IMR-90 (cell line): ENCODE results near the gene EXOC6B. TPM values are rescaled to one million over a fixed set of nuclear protein-coding genes. Genes with fewer than 3 reads are reported as not detected.

Experiments
- ATAC-seq: fragments of 200-7000 bp; cut with Tn5 transposase; 2 replicates; pipeline ENCODE4 v1.9.1; 2020; ENCODE audit warnings: low read depth, mild to moderate bottlenecking, moderate library complexity
- BruUV-seq: library from RNA; stranded (reverse); fragments of 400-500 nt; replicated peaks from 2 replicates; lab custom pipeline; 2021; lab: Mats Ljungman, UMichigan
- CTCF ChIA-PET: fragments of 300-600 bp; formaldehyde crosslinking; extraction: SDS; loops from one replicate; lab custom pipeline; 2021; ENCODE audit warnings: antibody characterized with exemption; lab: Yijun Ruan, JAX
- POLR2A ChIA-PET: fragments of 300-600 bp; sonication (Branson Sonifier 250); formaldehyde crosslinking; loops from one replicate; lab custom pipeline; 2022; ENCODE audit warnings: antibody characterized with exemption; ENCODE audit not compliant: unreplicated experiment; lab: Charles Lee
- DNase-seq: peaks from one replicate; pipeline ENCODE4 v3.0.0; 2013
- H2AFZ ChIP-seq: replicated peaks from 2 replicates; pipeline ENCODE3; 2013; ENCODE audit warnings: low read length, mild to moderate bottlenecking; ENCODE audit not compliant: poor library complexity
- H2AK5ac ChIP-seq: 2 replicates; pipeline ENCODE4 v1.6.1; 2013; ENCODE audit warnings: low read depth, low read length, inconsistent platforms
- H2AK9ac ChIP-seq: replicated peaks from 2 replicates; pipeline ENCODE3; 2013; ENCODE audit warnings: mild to moderate bottlenecking, low read depth, low read length, moderate library complexity; ENCODE audit not compliant: poor library complexity
- H2BK120ac ChIP-seq: 2 replicates; pipeline ENCODE4 v1.6.1; 2013; ENCODE audit warnings: low read depth, low read length, inconsistent platforms
- H2BK15ac ChIP-seq: 3 replicates; pipeline ENCODE4 v1.6.1; 2013; ENCODE audit warnings: low read depth, low read length, inconsistent platforms
- H2BK20ac ChIP-seq: 2 replicates; pipeline ENCODE4 v1.6.1; 2013; ENCODE audit warnings: low read depth, mild to moderate bottlenecking, inconsistent platforms, low read length, moderate library complexity
- H2BK5ac ChIP-seq: 2 replicates; pipeline ENCODE4 v1.6.1; 2013; ENCODE audit warnings: mild to moderate bottlenecking, low read depth, low read length, inconsistent platforms; ENCODE audit not compliant: poor library complexity, severe bottlenecking
- H3K14ac ChIP-seq: replicated peaks from 2 replicates; pipeline ENCODE4 v1.6.1; 2013; ENCODE audit warnings: low read depth, low read length, inconsistent platforms
- H3K18ac ChIP-seq: 2 replicates; pipeline ENCODE4 v1.6.1; 2013; ENCODE audit warnings: low read depth, low read length, control low read depth
- H3K23ac ChIP-seq: 2 replicates; pipeline ENCODE4 v1.6.1; 2013; ENCODE audit warnings: low read depth, low read length, inconsistent platforms
- H3K27ac ChIP-seq: 2 replicates; pipeline ENCODE4 v1.5.1; 2013; ENCODE audit warnings: mild to moderate bottlenecking, control low read depth, low read length; ENCODE audit not compliant: insufficient read depth
- H3K27me3 ChIP-seq: 2 replicates; pipeline ENCODE4 v1.6.1; 2013; ENCODE audit warnings: low read length; ENCODE audit not compliant: control insufficient read depth, insufficient read depth
- H3K36me3 ChIP-seq: 2 replicates; pipeline ENCODE4 v1.6.1; 2013; ENCODE audit warnings: low read length, mixed read lengths; ENCODE audit not compliant: control insufficient read depth, insufficient read depth
- H3K4ac ChIP-seq: 2 replicates; pipeline ENCODE4 v1.6.1; 2013; ENCODE audit warnings: low read depth, low read length, inconsistent platforms
- H3K4me1 ChIP-seq: 2 replicates; pipeline ENCODE4 v1.6.1; 2013; ENCODE audit warnings: low read length, mixed read lengths; ENCODE audit not compliant: control insufficient read depth, insufficient read depth
- H3K4me2 ChIP-seq: 2 replicates; pipeline ENCODE4 v1.6.1; 2013; ENCODE audit warnings: low read depth, mild to moderate bottlenecking, control low read depth, low read length, moderate library complexity
- H3K4me3 ChIP-seq: 2 replicates; pipeline ENCODE4 v1.5.1; 2013; ENCODE audit warnings: low read depth, mild to moderate bottlenecking, control low read depth, low read length, moderate library complexity; ENCODE audit not compliant: insufficient read depth
- H3K56ac ChIP-seq: 2 replicates; pipeline ENCODE4 v1.6.1; 2013; ENCODE audit warnings: low read length, inconsistent platforms; ENCODE audit not compliant: insufficient read depth; ENCODE audit errors: extremely low read depth
- H3K79me1 ChIP-seq, 2 experiments: 2 replicates each; pipeline ENCODE4 v1.6.1; 2013; ENCODE audit warnings: low read length in 2 of 2, inconsistent platforms in 1 of 2, low read depth in 1 of 2
- H3K9ac ChIP-seq: 2 replicates; pipeline ENCODE4 v1.6.1; 2013; ENCODE audit warnings: low read depth, low read length, control low read depth
- H3K9me1 ChIP-seq: 2 replicates; pipeline ENCODE4 v1.6.1; 2013; ENCODE audit warnings: low read length, inconsistent platforms; ENCODE audit not compliant: insufficient read depth
- H3K9me3 ChIP-seq: 2 replicates; pipeline ENCODE4 v1.6.1; 2013; ENCODE audit warnings: low read length; ENCODE audit not compliant: control insufficient read depth, insufficient read depth
- H4K20me1 ChIP-seq: 2 replicates; pipeline ENCODE4 v1.6.1; 2013; ENCODE audit warnings: low read length, inconsistent platforms; ENCODE audit not compliant: insufficient read depth
- H4K5ac ChIP-seq: 2 replicates; pipeline ENCODE4 v1.6.1; 2013; ENCODE audit warnings: mild to moderate bottlenecking, low read depth, low read length, control low read depth
- H4K8ac ChIP-seq, 2 experiments: 2 replicates each; pipeline ENCODE4 v1.6.1; 2013; ENCODE audit warnings: low read depth in 2 of 2, low read length in 2 of 2, control low read depth in 1 of 2, inconsistent platforms in 1 of 2
- H4K91ac ChIP-seq: 2 replicates; pipeline ENCODE4 v1.6.1; 2013; ENCODE audit warnings: low read depth, low read length, inconsistent platforms; ENCODE audit not compliant: insufficient read depth
- BHLHE40 ChIP-seq: fragments of 150-350 bp; IDR thresholded peaks from 2 replicates; pipeline ENCODE4 v1.6.1; 2016; ENCODE audit warnings: mild to moderate bottlenecking, low read depth, low read length
- MAFK ChIP-seq: IDR thresholded peaks from 2 replicates; pipeline ENCODE4 v1.6.1; 2012; ENCODE audit warnings: low read depth, low read length, improper control_type of control experiment
- NFE2L2 ChIP-seq: fragments of 150-350 bp; IDR thresholded peaks from 2 replicates; pipeline ENCODE4 v1.6.1; 2016; ENCODE audit warnings: low read depth, mild to moderate bottlenecking, low read length
- POLR2A ChIP-seq: IDR thresholded peaks from 2 replicates; pipeline ENCODE4 v1.6.1; 2012; ENCODE audit warnings: mild to moderate bottlenecking, low read depth, low read length
- RAD21 ChIP-seq: IDR thresholded peaks from 2 replicates; pipeline ENCODE4 v1.6.1; 2012; ENCODE audit warnings: low read length, improper control_type of control experiment
- RCOR1 ChIP-seq: IDR thresholded peaks from 2 replicates; pipeline ENCODE4 v1.6.1; 2012; ENCODE audit warnings: mild to moderate bottlenecking, low read length, improper control_type of control experiment; ENCODE audit not compliant: insufficient replicate concordance
- WGBS, 2 experiments: methylation state at CpG; one replicate each; pipeline versions ENCODE4 v1.1.5 to v1.1.7; 2013; ENCODE audit warnings: missing lambda C conversion rate in 2 of 2; ENCODE audit not compliant: insufficient read length in 1 of 2; ENCODE audit errors: extremely low coverage in 2 of 2; 5-methylcytosine and 5-hydroxymethylcytosine counted together
- dilution Hi-C: fragments of 300-500 bp; cut with HindIII; formaldehyde crosslinking; loops from one replicate; pipeline ENCODE4 v1.14.3; 2018; ENCODE audit warnings: low sequenced_read_pairs; ENCODE audit not compliant: unreplicated experiment
- in situ Hi-C: fragments of 300-500 bp; cut with MboI; formaldehyde crosslinking; loops from 3 replicates; pipeline ENCODE4 v1.14.3; 2019; ENCODE audit warnings: low sequenced_read_pairs, inconsistent platforms, mixed read lengths
- intact Hi-C: fragments of 100-400 bp; cut with micrococcal nuclease; formaldehyde crosslinking; loops from 2 replicates; pipeline ENCODE4 v1.10.0; 2022
- polyA plus RNA-seq, 3 experiments: library from polyadenylated mRNA; depleted of rRNA; stranded (reverse); fragments of >200 nt; gene quantifications; 2 replicates each; pipeline ENCODE4 v1.2.3, GENCODE V29; 2012; ENCODE audit warnings: low replicate concordance in 1 of 3
- total RNA-seq: library from RNA; depleted of rRNA; stranded (reverse); fragments of >200 nt; gene quantifications from 2 replicates; pipeline ENCODE4 v1.2.3, GENCODE V29; 2012

The EXOC6B gene
- total and polyA plus RNA-seq, 2 of the 4 experiments (the other 2 are of a cell fraction) = 10.2 to 29.4 TPM

GRCh38 chr2:72191441-72191840 lies 634.4 kb downstream of the EXOC6B start:
- H3K23ac ChIP-seq = no peak overlapping the region
- H2BK15ac ChIP-seq = no peak overlapping the region
- H3K4me1 ChIP-seq = no peaks in the 10 kb centered on the region
- H4K20me1 ChIP-seq = no peaks in the 10 kb centered on the region
- H3K4me3 ChIP-seq = no peak overlapping the region
- DNase-seq (no peak), ATAC-seq (no peak)
- no peak overlapping the region for H3K14ac ChIP-seq
- no peaks in the 10 kb centered on the region for H3K36me3 ChIP-seq
- no peak overlapping the region for H3K18ac ChIP-seq
- BruUV-seq = no TSS peak
- intact Hi-C loops = no loop called here
- TF ChIP-seq POLR2A = no peak
- TF ChIP-seq BHLHE40 = no peak
- no peak for TF ChIP-seq RCOR1
- no peak for TF ChIP-seq NFE2L2
- no peak for TF ChIP-seq MAFK
- no peak for TF ChIP-seq RAD21
- WGBS, 2 experiments = no CpG with 5 or more reads among the region's 1 CpG
- no peak overlapping the region for H3K4me2 ChIP-seq
- POLR2A ChIA-PET = no interaction called here
- no peak overlapping the region for H3K56ac ChIP-seq
- no peak overlapping the region for H4K5ac ChIP-seq
- no peak overlapping the region for H3K4ac ChIP-seq
- H2AK5ac ChIP-seq = no peak overlapping the region
- no peak overlapping the region for H4K91ac ChIP-seq
- H2BK120ac ChIP-seq = no peak overlapping the region
- in situ Hi-C loops = no loop called here
- no peak overlapping the region for H2AFZ ChIP-seq
- no peak overlapping the region for H4K8ac ChIP-seq
- H3K79me1 ChIP-seq = no peaks in the 10 kb centered on the region
- H2BK20ac ChIP-seq = no peak overlapping the region
- H2BK5ac ChIP-seq = no peak overlapping the region
- H3K9ac ChIP-seq = no peak overlapping the region
- peaks cover 3% of the 10 kb centered on the region; the same call in 1 of the 2 replicates for H3K9me3 ChIP-seq
- no peak overlapping the region for H3K27ac ChIP-seq
- CTCF ChIA-PET = no interaction called here
- H3K27me3 ChIP-seq = no peaks in the 10 kb centered on the region
- peaks cover 2% of the 10 kb centered on the region; the same call in 1 of the 2 replicates for H3K9me1 ChIP-seq
- H2AK9ac ChIP-seq = no peak overlapping the region
- dilution Hi-C loops = no loop called here
